GM10248 (cell line): Measurements from ENCODE around the gene COG5.

Experiments used
- CTCF ChIA-PET: fragments of 300-600 bp; sonication (Branson Sonifier 250); formaldehyde crosslinking; extraction: SDS; loops from one replicate; lab custom pipeline; 2021; ENCODE audit warnings: antibody characterized with exemption; lab: Yijun Ruan, JAX
- POLR2A ChIA-PET: fragments of 350-650 bp; sonication (Branson Sonifier 250); formaldehyde crosslinking; extraction: SDS; loops from one replicate; lab custom pipeline; 2020; ENCODE audit warnings: antibody characterized with exemption; lab: Yijun Ruan, JAX
- DNase-seq: peaks from one replicate; pipeline ENCODE4 v3.0.0; 2012; ENCODE audit errors: extremely low spot score
- CTCF ChIP-seq: IDR thresholded peaks from 2 replicates; pipeline ENCODE4 v1.5.1; 2012; ENCODE audit warnings: mild to moderate bottlenecking, low read depth; ENCODE audit errors: extremely low read depth, missing control alignments, control extremely low read depth

Gene COG5

GRCh38 chr7:107326061-107326460, 237.7 kb downstream of the COG5 start:
- ChIA-PET CTCF (interaction anchor here (1.6 kb wide), 1 partner anchor 9 kb away, joined by 5 read pairs; no protein-coding TSS in a partner anchor), POLR2A (no interaction called here)
- no peak for DNase-seq
- no peak for TF ChIP-seq CTCF

GRCh38 chr7:107322015-107322414, 241.7 kb downstream of the COG5 start:
- no peak for TF ChIP-seq CTCF
- ChIA-PET POLR2A (no interaction called here), CTCF (no interaction called here)
- DNase-seq, result no peak

GRCh38 chr7:107321611-107322010, 242.1 kb downstream of the COG5 start:
- TF ChIP-seq CTCF, result no peak
- DNase-seq, result no peak
- ChIA-PET POLR2A (no interaction called here), CTCF (no interaction called here)

GRCh38 chr7:107319724-107320228, 243.9 kb downstream of the COG5 start:
- ChIA-PET POLR2A (no interaction called here), CTCF (no interaction called here)
- TF ChIP-seq CTCF, result no peak
- no peak for DNase-seq

GRCh38 chr7:107318523-107319160, 245.1 kb downstream of the COG5 start:
- CTCF ChIA-PET, result no interaction called here
- POLR2A ChIA-PET, result no interaction called here
- TF ChIP-seq CTCF, result no peak

GRCh38 chr7:107315716-107316220, 248.0 kb downstream of the COG5 start:
- TF ChIP-seq CTCF, result no peak
- DNase-seq, result no peak
- ChIA-PET CTCF (no interaction called here), POLR2A (no interaction called here)

More at GRCh38 chr7:107318523-107319160, 245.1 kb downstream of the COG5 start:
- no peak for DNase-seq
